Calu3 (cell line): Measurements from ENCODE around the gene SSBP3. TPM values are rescaled to one million over a fixed set of nuclear protein-coding genes. Genes with fewer than 3 reads are reported as not detected.

Experiments
- BruUV-seq: library from RNA; stranded (reverse); fragments of 400-500 nt; replicated peaks from 2 replicates; lab custom pipeline; 2021; lab: Mats Ljungman, UMichigan
- CTCF ChIA-PET: fragments of 300-600 bp; sonication (Branson Sonifier 250); formaldehyde crosslinking; loops from one replicate; lab custom pipeline; 2022; ENCODE audit warnings: antibody characterized with exemption; lab: Charles Lee
- DNase-seq: peaks from one replicate; pipeline ENCODE4 v3.0.0; 2022
- H3K27ac Mint-ChIP-seq: one replicate; pipeline ENCODE4 v1.8.0; 2022; ENCODE audit warnings: mixed read lengths; ENCODE audit not compliant: unreplicated experiment
- H3K27me3 Mint-ChIP-seq: one replicate; pipeline ENCODE4 v1.8.0; 2022; ENCODE audit warnings: mixed read lengths; ENCODE audit not compliant: unreplicated experiment
- H3K36me3 Mint-ChIP-seq: one replicate; pipeline ENCODE4 v1.8.0; 2022; ENCODE audit warnings: mild to moderate bottlenecking, moderate library complexity, mixed read lengths; ENCODE audit not compliant: insufficient read depth, unreplicated experiment
- H3K4me1 Mint-ChIP-seq: one replicate; pipeline ENCODE4 v1.8.0; 2022; ENCODE audit warnings: mild to moderate bottlenecking, low read depth, mixed read lengths; ENCODE audit not compliant: unreplicated experiment
- H3K4me3 Mint-ChIP-seq: one replicate; pipeline ENCODE4 v1.8.0; 2022; ENCODE audit warnings: mild to moderate bottlenecking, low read depth, moderate library complexity, mixed read lengths; ENCODE audit not compliant: unreplicated experiment
- H3K9me3 Mint-ChIP-seq: one replicate; pipeline ENCODE4 v1.8.0; 2022; ENCODE audit warnings: low read depth, mixed read lengths; ENCODE audit not compliant: unreplicated experiment
- CTCF ChIP-seq: fragments of 200-600 bp; IDR thresholded peaks from one replicate; pipeline ENCODE4 v1.8.0; 2022; ENCODE audit warnings: antibody characterized with exemption; ENCODE audit not compliant: unreplicated experiment
- intact Hi-C: fragments of 100-400 bp; cut with micrococcal nuclease; formaldehyde crosslinking; loops from one replicate; pipeline ENCODE4 v1.10.0; 2022; ENCODE audit not compliant: unreplicated experiment
- total RNA-seq: library from RNA; stranded (reverse); gene quantifications from 2 replicates; pipeline ENCODE4 v1.2.3, GENCODE V29; 2022

SSBP3 gene
- total RNA-seq, 1 experiment from 2014 or later = 16.6 TPM

DNA sequence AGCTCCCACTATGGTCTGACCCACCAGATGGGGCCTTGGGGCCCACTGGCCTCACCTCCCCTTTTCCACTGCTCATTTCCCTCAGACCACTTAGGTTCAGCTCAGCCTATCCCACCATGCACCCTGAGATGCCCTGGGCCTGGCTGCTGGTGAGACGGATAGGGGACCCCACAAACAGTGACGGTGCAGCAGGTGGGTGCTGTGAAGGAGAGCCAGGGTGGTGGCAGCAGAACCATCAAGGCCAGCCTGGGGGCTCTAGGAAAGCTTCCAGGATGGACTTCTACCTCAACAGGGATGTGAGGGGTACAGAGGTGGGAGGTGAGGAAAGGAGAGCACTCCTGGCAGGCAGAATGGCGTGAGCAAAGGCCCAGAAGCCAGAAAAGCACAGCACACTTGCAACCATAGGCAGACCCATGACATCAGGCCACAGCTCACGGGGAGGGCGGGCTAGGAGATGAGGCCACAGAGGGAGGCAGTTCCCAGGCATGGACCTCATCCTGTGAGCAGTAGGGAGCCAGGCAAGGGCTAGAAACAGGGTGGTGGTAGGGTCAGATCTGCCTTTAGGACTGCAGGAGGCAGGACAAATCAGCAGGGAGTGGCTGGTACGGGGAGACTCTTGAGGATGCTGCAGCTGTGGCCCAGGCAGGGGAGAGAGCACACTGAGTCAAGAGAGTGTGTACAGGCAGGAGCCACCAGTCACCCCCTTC, 229.4 kb downstream of the SSBP3 start:
- CTCF ChIA-PET = no interaction called here
- no peak for TF ChIP-seq CTCF
- no peak overlapping the region for H3K27ac Mint-ChIP-seq
- no peaks in the 10 kb centered on the region for H3K27me3 Mint-ChIP-seq
- no peaks in the 10 kb centered on the region for H3K4me1 Mint-ChIP-seq
- no peak overlapping the region for H3K4me3 Mint-ChIP-seq
- no peaks in the 10 kb centered on the region for H3K9me3 Mint-ChIP-seq
- intact Hi-C loops = no loop called here
- no peak for DNase-seq
- H3K36me3 Mint-ChIP-seq = no peaks in the 10 kb centered on the region
- no TSS peak for BruUV-seq

Other genes starting within 250 kb of the SSBP3 start
- gene CYB5RL, start 206.4 kb downstream of the SSBP3 start, total RNA-seq = 12.9 and 14.5 TPM in 2 replicates
- 94.2 and 105 TPM in 2 replicates for gene MRPL37, start 206.2 kb downstream of the SSBP3 start, total RNA-seq
- 10.4 TPM in 2 replicates for gene ACOT11, start 141.8 kb upstream of the SSBP3 start, total RNA-seq
- not detected in 2 replicates for gene FAM151A, start 217.1 kb upstream of the SSBP3 start, total RNA-seq
- 0.61 and 0.71 TPM in 2 replicates for gene MROH7, start 235.4 kb upstream of the SSBP3 start, total RNA-seq